ENCODE results near the gene PPM1A.

DNA sequence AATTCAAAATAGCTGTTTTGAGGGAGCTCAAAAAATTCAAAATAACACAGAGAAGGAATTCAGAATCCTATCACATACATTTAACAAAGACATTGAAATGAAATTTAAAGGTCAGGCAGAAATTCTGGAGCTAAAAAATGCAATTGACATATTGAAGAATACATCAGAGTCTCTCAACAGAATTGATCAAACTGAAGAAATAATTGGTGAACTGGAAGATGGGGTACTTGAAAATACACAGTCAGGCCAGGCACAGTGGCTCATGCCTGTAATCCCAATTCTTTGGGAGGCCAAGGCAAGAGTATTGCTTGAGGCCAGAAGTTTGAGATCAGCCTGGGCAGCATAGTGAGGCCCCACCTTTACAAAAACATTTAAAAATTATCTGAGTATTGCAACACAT lies 49.7 kb upstream of the PPM1A start:
- TF ChIP-seq, protein P1, sequence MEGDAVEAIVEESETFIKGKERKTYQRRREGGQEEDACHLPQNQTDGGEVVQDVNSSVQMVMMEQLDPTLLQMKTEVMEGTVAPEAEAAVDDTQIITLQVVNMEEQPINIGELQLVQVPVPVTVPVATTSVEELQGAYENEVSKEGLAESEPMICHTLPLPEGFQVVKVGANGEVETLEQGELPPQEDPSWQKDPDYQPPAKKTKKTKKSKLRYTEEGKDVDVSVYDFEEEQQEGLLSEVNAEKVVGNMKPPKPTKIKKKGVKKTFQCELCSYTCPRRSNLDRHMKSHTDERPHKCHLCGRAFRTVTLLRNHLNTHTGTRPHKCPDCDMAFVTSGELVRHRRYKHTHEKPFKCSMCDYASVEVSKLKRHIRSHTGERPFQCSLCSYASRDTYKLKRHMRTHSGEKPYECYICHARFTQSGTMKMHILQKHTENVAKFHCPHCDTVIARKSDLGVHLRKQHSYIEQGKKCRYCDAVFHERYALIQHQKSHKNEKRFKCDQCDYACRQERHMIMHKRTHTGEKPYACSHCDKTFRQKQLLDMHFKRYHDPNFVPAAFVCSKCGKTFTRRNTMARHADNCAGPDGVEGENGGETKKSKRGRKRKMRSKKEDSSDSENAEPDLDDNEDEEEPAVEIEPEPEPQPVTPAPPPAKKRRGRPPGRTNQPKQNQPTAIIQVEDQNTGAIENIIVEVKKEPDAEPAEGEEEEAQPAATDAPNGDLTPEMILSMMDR (IDR thresholded peaks at IDR 0.05) = no peak
- TF ChIP-seq EP300 (IDR thresholded peaks at IDR 0.05) = no peak
- no peak for TF ChIP-seq POLR2A (IDR thresholded peaks at IDR 0.05; ENCODE audit: low read depth)
- TF ChIP-seq POLR2AphosphoS5 (IDR thresholded peaks at IDR 0.05) = no peak
